ENCODE results near the gene MAGEL2.

- no peak for TF ChIP-seq CTCF (IDR thresholded peaks at IDR 0.05 in 8 of 11, conservative IDR thresholded peaks at IDR 0.05 in 3 of 11)
- no peak for TF ChIP-seq POLR2AphosphoS5 (IDR thresholded peaks at IDR 0.05)
- no peak for TF ChIP-seq POLR2A (IDR thresholded peaks at IDR 0.05)
Observed at GRCh38 chr15:23596736-23597135, 50.9 kb downstream of the MAGEL2 start.

Measured in spleen (tissue), 7 donors.